NCI-H460 (cell line): ENCODE data around the gene TERB1. TPM values are rescaled to one million over a fixed set of nuclear protein-coding genes. Genes with fewer than 3 reads are reported as not detected.
"Not testable (repeated sequence)": the region's sequence is repeated elsewhere in the genome, so short reads cannot be mapped to it uniquely, and the experiment has no call there.

Experiments
- DNase-seq: peaks from one replicate; pipeline ENCODE4 v3.0.0-alpha.2; 2016; ENCODE audit warnings: low read depth; ENCODE audit errors: extremely low read depth
- total RNA-seq: library from RNA; depleted of rRNA; stranded (reverse); fragments of >200 nt; shearing (Covaris generic); gene quantifications from 2 replicates; pipeline ENCODE4 v1.2.3, GENCODE V29; 2014

The TERB1 gene
- total RNA-seq, 1 experiment from 2014 or later: 0.20 TPM

DNA sequence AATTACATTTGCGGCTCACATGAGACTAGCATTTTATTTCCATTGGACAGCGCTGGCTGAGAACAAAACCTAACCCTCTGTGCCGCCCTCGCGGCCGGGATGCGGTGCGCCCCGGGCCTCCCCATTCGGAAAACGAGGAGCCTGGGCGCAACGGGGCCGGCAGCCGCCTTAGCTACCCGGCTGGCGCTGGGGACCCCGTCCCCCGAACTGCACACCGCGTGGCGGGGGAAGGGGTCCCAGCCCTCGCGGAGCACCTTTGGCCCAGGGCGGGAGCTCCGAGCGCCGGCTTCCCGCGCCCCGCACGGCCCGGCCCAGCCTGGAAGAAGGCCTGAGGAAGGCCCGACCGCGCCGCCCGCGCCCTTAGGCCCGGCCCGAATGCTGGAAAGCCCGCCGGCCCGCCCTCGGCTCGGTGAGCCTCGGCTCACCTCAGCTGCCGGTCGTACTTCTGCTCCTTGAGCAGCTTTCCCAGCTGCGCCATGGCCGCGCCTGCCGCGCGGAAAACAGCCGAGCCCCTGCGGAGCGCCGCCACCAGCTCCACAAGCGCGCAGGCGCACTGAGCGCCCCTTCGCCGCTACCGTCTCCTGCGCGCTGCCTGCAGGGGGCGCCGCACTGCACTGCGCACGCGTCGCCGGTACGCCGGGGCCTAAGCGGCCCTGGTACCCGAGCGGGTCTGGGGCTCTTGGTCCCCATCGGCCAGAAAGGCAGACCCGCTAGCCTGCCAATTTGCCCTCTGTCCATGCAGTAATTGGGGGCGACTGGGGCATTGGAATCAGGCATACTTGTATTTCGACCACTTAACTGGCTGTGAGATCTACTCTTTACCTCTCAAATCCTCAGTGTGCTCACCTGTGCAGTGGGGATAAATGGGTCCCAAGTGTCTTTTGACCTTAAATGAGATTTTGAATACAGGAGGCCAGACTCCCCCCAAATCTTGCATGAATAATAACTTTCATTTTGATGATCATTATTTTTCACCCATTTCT is 29.3 kb upstream of the TERB1 start, which contains the start of gene NAE1:
NAE1 (minus strand) TSS at position 555 of the 983 bp plus-strand sequence; CDS start at position 478, 77 bp downstream.
- peak; percentile 91 for DNase-seq

DNA sequence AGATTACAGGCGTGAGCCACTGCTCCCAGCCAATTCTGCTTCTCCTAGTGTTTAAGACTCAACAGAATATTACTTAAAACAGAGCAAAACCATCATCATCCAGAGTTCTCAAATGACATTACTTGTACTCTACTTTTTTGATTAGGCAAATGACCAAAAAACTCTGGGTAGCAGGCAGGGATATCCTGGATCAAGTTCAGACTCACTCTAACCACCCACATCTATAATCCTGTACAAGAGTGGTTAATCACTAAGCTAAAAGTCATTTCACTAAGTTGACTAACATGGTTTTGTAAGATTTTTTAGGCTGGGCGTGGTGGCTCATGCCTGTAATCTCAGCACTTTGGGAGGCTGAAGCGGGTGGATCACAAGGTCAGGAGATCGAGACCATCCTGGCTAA is 22.6 kb upstream of the TERB1 start:
- DNase-seq: no peak

GRCh38 chr16:66814734-66815133 is 13.3 kb upstream of the TERB1 start:
- no peak for DNase-seq

- no peak for DNase-seq
These were observed 9.7 kb upstream of the TERB1 start for GRCh38 chr16:66811043-66811442.

- DNase-seq: no peak
These were observed 9.0 kb upstream of the TERB1 start for GRCh38 chr16:66810391-66810790.

DNA sequence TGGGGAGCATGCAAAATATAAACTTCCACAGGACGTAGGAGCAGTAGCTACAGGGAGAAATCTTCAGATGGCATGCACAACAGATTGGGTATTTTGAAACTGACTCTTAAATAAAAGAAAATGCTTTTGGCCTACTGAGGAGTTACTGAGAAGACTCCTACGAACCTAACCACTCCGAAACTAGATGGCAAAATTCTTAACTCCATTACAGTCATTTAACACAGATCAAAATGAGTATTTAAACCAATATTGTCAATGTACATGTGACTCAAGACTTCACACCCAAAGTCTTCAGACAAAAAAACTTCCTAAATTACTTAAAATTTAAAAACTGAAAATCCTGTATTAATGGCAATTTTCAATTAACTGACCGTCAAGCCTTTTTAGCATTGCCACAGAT is 8.4 kb upstream of the TERB1 start:
- no peak for DNase-seq

DNA sequence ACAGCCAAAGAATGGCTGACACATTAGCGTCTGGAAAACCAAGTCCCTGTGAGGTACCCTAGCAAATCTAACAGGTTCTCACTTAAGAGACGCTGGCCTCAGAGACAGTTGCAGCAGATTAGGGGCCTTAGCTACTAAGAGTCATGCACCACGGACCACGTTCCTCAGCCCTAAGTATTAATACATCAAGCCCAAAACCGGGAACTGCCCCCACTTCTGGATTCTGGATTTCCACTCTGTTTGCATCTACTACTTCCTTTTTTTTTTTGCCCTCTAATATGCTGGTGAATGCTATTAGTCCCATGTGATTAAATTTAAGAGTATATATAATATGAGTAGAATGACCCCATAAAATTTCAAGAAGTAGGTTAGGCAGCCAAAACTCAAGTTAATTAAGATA is 775 bp upstream of the TERB1 start:
- no peak for DNase-seq

DNA sequence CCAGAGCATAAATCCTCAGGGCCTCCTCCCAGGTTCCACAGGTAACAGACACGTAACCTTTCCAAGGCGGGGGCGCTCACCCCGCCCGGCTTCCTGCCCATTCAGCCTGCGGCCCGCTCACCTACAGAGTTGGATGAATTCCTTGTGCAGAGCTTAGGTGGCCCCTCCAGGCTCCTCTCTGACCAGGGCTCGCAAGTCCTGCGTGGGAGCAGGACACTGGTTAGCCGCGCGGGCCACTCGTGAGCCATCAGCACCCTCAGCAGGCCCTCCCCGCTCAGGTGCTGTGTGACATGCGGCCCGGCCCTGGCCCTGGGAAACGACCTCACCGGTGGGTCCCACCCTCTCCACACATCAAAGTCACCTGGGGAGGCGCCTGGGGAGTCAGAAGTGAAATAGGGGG is 528 bp downstream of the TERB1 start:
- DNase-seq: no peak

DNA sequence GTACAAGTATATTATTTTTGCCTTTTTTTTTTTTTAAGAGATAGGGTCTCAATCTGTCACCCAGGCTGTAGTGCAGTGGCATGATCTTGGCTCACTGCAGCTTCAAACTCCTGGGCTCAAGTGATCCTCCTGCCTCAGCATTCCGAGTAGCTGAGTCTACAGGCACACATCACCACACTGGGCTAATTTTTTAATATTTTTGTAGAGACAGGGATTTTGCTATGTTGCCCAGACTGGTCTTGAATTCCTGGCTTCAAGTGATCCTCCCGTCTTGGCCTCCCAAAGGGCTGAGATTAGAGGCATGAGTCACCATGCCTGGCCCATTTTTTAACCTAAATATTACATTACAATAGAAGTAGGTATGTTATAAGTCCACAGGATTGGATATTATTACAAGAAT is 3.2 kb downstream of the TERB1 start:
- no peak for DNase-seq

DNA sequence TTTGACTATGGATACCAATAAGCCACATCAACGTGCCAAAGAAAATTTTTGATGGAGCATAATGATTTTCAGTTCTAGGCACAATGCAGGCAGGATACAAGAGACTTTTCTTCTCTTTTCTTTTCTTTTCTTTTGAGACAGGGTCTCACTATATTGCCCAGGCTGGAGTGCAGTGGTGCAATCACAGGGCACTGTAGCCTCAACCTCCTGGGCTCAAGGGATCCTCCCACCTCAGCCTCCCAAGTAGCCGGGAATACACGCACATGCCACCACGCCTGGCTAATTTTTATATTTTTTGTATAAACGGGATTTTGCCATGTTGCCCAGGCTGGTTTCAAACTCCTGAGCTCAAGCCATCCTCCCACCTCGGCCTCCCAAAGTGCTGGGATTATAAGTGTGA is 7.4 kb downstream of the TERB1 start:
- DNase-seq: not testable (repeated sequence)

- DNase-seq: no peak
These were observed 11.2 kb downstream of the TERB1 start for GRCh38 chr16:66790130-66790733.

GRCh38 chr16:66787427-66787826 is 14.0 kb downstream of the TERB1 start:
- DNase-seq: no peak

DNA sequence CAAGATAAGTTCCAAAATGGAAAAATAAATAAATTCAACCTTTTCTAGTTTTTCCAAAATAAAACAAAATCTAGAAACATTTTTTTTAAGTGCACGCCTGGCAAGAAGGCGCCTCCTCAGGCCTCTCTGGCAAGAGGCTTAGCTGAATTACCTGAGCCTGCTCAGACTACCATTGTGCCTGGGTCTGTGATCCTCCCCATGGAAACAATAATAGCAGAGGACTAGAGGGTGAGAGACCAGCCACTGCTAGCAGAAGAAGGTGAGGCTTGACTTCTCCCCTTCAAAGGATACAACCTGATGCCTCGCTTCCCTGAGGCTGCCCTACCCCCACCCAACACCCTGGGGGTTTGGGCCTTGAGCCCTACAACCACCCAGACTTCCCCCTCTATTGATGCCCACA is 14.8 kb downstream of the TERB1 start:
- no peak for DNase-seq

DNA sequence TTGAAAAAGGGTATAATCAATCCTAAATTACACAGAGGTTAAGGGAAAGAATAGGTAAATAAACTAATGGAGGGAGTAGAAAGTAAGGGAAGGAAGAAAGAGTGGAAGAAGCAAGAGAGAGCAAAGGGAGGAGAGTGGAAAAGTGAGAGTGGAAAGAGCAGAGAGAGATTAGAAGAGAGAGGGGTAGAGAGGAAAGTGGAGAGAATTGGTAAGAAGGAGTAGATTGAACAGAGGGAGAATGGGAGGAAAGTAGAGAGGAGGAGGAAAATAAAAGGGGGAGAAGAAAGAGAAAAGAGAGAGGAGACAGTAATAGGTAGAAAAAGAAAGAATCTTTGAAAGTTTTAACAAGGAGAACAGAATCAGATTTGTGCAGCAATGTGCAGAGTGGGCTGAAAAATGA is 24.9 kb downstream of the TERB1 start:
- DNase-seq: no peak

GRCh38 chr16:66774981-66775380 is 26.4 kb downstream of the TERB1 start:
- no peak for DNase-seq

GRCh38 chr16:66758086-66758485 is 43.3 kb downstream of the TERB1 start:
- no peak for DNase-seq

- DNase-seq: no peak
These were observed 46.6 kb downstream of the TERB1 start for GRCh38 chr16:66754819-66755218.

DNA sequence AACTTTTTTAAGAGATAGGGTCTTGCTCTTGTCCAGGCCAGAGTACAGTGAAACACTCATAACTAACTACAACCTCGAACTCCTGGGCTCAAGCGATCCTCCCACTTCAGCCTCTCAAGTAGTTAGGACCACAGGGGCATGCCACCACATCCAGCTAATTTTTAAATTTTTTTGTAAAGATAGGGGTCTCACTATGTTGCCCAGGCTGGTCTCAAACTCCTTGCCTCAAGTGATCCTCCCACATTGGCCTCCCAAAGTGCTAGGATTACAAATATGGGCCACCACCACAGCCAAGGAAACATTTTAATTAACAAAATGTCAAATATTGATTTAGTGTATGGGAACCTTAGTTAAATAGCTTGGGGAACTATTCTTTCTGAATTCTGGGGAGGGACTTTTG is 47.2 kb downstream of the TERB1 start:
- DNase-seq: no peak

DNA sequence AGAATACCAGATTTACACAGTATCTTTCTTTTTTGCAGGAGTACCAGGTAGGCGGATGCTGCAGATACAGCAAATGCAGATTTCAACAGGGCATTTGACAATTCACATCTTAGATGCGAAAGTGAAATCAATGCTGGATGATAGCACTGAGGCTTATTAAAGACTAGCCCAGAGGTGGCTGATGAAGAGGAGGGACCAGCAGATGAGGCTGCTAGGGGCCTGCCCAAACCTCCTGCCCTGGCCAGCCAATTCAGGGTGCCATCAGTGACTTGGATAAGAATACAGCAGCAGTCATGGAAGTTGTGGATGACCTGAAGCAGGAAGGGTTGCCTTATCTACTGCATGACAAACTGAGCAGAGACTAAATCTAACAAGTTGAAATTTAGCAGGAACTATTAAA is 48.4 kb downstream of the TERB1 start:
- DNase-seq: no peak

- no peak for DNase-seq
These were observed 49.0 kb downstream of the TERB1 start for GRCh38 chr16:66752379-66752778.

- no peak for DNase-seq
These were observed 49.4 kb downstream of the TERB1 start for GRCh38 chr16:66751992-66752322.
